Smooth muscle cell (in vitro differentiated cells): Measurements from ENCODE around the gene GALNT10. TPM values are rescaled to one million over a fixed set of nuclear protein-coding genes. Genes with fewer than 3 reads are reported as not detected.
A peak's percentile ranks its signal among the peaks of the same experiment; 100 is the strongest.

ENCODE experiments used
- DNase-seq: peaks from one replicate; lab custom pipeline; 2025; ENCODE audit not compliant: unreplicated experiment; lab: John Stamatoyannopoulos, UW
- H2AFZ ChIP-seq: fragments of 200-600 bp; sonication (generic); 2 replicates; pipeline ENCODE4 v1.6.0; 2016; ENCODE audit warnings: antibody characterized with exemption, low read depth, mild to moderate bottlenecking
- H3F3A ChIP-seq: fragments of 200-600 bp; sonication (generic); 2 replicates; pipeline ENCODE4 v1.6.0; 2017; ENCODE audit warnings: antibody characterized with exemption, low read depth
- H3K27ac ChIP-seq: fragments of 200-600 bp; sonication (generic); 2 replicates; pipeline ENCODE4 v1.5.1; 2016; ENCODE audit warnings: low read depth, mild to moderate bottlenecking
- H3K27me3 ChIP-seq: fragments of 200-600 bp; sonication (generic); 2 replicates; pipeline ENCODE4 v1.6.1; 2016; ENCODE audit warnings: low read depth, mild to moderate bottlenecking
- H3K36me3 ChIP-seq: fragments of 200-600 bp; sonication (generic); 2 replicates; pipeline ENCODE4 v1.5.1; 2016; ENCODE audit warnings: low read depth
- H3K4me1 ChIP-seq: fragments of 200-600 bp; sonication (generic); 2 replicates; pipeline ENCODE4 v1.5.1; 2016; ENCODE audit warnings: low read depth
- H3K4me2 ChIP-seq: fragments of 200-600 bp; sonication (generic); 2 replicates; pipeline ENCODE4 v1.6.0; 2016; ENCODE audit warnings: mild to moderate bottlenecking
- H3K4me3 ChIP-seq: fragments of 200-600 bp; sonication (generic); 2 replicates; pipeline ENCODE4 v1.5.1; 2016; ENCODE audit warnings: mild to moderate bottlenecking
- H3K79me2 ChIP-seq: fragments of 200-600 bp; sonication (generic); 2 replicates; pipeline ENCODE4 v1.6.0; 2016; ENCODE audit warnings: low read depth, mild to moderate bottlenecking
- H3K9ac ChIP-seq: fragments of 200-600 bp; sonication (generic); 2 replicates; pipeline ENCODE4 v1.6.0; 2016; ENCODE audit warnings: low read depth
- H3K9me3 ChIP-seq: fragments of 200-600 bp; sonication (generic); replicated peaks from 2 replicates; pipeline ENCODE4 v1.5.1; 2016; ENCODE audit warnings: low read depth
- H4K20me1 ChIP-seq: fragments of 200-600 bp; sonication (generic); 2 replicates; pipeline ENCODE4 v1.6.0; 2016; ENCODE audit warnings: low read depth
- WGBS: methylation state at CpG from one replicate; pipeline ENCODE4 v1.1.7; 2016; ENCODE audit warnings: low lambda C conversion rate; 5-methylcytosine and 5-hydroxymethylcytosine counted together
- polyA plus RNA-seq: library from polyadenylated mRNA; unstranded; fragments of >200 nt; fragmentation: Nextera tagmentation; extraction: Ambion mirVana; gene quantifications from 2 replicates; pipeline ENCODE4 v1.2.1, GENCODE V29; 2016
- total RNA-seq: library from RNA; depleted of rRNA; stranded (reverse); fragments of >200 nt; gene quantifications from 2 replicates; pipeline ENCODE4 v1.2.3, GENCODE V29; 2014
- TF ChIP-seq, protein P1 (sequence below): fragments of 200-600 bp; sonication (generic); IDR thresholded peaks from 2 replicates; pipeline ENCODE4 v1.5.1; 2017; ENCODE audit warnings: borderline replicate concordance, mild to moderate bottlenecking, antibody characterized with exemption; ENCODE audit not compliant: insufficient read depth, poor library complexity, severe bottlenecking

GALNT10 gene
- total and polyA plus RNA-seq, 2 experiments from 2014 or later = 23.6 to 24.6 TPM

DNA sequence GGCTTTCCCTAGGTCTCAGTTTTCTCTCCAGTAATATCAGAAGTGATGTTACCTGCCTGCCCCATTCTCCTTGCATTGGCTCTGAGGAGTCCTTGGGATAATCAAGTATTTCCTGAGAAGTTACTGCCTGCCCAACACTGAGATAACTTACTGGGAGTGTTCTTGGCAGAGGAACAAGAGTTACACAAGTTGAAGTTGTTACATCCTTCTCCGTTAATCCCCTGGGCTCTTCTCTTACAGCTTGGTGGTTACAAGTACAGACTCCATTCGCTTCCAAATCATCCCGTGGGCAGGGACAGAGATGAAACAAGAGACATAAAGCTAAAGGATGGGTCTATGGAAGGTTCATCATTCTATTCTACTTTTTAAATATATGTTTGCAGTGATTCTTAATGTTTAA, 181.2 kb downstream of the GALNT10 start:
- peak overlapping the region; percentile 61 for H3K4me2 ChIP-seq
- H3K4me3 ChIP-seq = no peak overlapping the region
- TF ChIP-seq, protein P1, sequence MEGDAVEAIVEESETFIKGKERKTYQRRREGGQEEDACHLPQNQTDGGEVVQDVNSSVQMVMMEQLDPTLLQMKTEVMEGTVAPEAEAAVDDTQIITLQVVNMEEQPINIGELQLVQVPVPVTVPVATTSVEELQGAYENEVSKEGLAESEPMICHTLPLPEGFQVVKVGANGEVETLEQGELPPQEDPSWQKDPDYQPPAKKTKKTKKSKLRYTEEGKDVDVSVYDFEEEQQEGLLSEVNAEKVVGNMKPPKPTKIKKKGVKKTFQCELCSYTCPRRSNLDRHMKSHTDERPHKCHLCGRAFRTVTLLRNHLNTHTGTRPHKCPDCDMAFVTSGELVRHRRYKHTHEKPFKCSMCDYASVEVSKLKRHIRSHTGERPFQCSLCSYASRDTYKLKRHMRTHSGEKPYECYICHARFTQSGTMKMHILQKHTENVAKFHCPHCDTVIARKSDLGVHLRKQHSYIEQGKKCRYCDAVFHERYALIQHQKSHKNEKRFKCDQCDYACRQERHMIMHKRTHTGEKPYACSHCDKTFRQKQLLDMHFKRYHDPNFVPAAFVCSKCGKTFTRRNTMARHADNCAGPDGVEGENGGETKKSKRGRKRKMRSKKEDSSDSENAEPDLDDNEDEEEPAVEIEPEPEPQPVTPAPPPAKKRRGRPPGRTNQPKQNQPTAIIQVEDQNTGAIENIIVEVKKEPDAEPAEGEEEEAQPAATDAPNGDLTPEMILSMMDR = no peak
- WGBS = 7% methylated on average over 3 of the region's 3 CpGs
- no peaks in the 10 kb centered on the region for H4K20me1 ChIP-seq
- H3K79me2 ChIP-seq = no peaks in the 10 kb centered on the region
- peaks cover 3% of the 10 kb centered on the region for H3F3A ChIP-seq
- no peaks in the 10 kb centered on the region for H3K27me3 ChIP-seq
- DNase-seq = no peak
- H3K27ac ChIP-seq = no peak overlapping the region
- H3K4me1 ChIP-seq = peaks cover 17% of the 10 kb centered on the region
- no peaks in the 10 kb centered on the region for H3K9me3 ChIP-seq
- no peaks in the 10 kb centered on the region for H3K36me3 ChIP-seq
- no peak overlapping the region for H2AFZ ChIP-seq
- H3K9ac ChIP-seq = no peak overlapping the region

- Histone ChIP-seq H3K4me2 (no peak overlapping the region), H3K9ac (no peak overlapping the region), H3F3A (peaks cover 3% of the 10 kb centered on the region), H3K4me3 (no peak overlapping the region), H3K9me3 (no peaks in the 10 kb centered on the region), H3K36me3 (no peaks in the 10 kb centered on the region), H3K27me3 (no peaks in the 10 kb centered on the region), H2AFZ (no peak overlapping the region), H3K4me1 (peaks cover 17% of the 10 kb centered on the region), H4K20me1 (no peaks in the 10 kb centered on the region), H3K79me2 (no peaks in the 10 kb centered on the region), H3K27ac (no peak overlapping the region)
- over 99% methylated on average over 5 of the region's 5 CpGs for WGBS
- TF ChIP-seq, protein P1 = no peak
- DNase-seq = no peak
Observed at GRCh38 chr5:154372661-154373060, 182.1 kb downstream of the GALNT10 start.

DNA sequence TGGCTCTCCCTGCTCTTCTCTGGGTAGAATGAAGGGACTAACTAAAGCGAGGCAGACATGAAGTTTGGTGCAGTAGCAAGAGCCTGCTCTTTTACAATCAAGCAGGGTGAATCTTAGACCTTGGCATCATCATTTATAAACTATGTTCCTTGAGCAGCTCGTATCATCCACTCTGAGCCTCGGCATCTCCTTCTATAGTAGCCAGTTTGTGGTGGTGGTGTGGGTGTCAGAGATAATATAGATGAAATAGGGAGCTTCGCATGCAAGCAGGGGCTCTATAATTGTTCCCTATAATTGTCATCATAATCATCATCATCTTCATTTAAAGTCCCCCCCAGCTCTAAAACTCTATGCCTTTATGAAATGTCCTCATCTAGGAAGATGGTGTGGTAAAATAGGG, 182.8 kb downstream of the GALNT10 start:
- Histone ChIP-seq H3F3A (peaks cover 3% of the 10 kb centered on the region), H3K27ac (no peak overlapping the region)
- no peak for DNase-seq

DNA sequence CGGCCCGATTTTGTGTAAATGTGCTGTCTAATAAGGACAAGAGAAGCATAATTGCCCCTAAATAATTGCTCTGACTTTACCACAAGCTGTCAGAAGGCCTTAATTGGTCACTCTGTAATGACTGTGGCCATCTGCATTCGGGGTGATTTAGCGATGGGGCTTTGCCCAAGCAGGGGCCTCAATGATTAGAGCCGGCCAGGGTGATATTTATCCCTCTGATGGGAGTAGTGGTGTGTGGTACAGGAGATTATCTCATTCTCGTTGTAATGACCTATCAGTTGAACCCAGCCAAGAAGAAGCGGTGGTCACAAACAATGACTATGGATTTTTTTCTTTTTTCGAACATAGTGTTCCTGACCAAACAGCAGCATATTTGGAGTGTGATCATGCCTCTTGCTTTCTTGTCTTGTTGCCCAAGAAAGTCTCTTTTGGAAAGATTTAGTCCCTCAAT, 183.2 kb downstream of the GALNT10 start:
- H3K4me3 ChIP-seq = no peak overlapping the region
- 83% methylated on average over 8 of the region's 8 CpGs for WGBS

More for the DNA sequence above, 182.8 kb downstream of the GALNT10 start:
- Histone ChIP-seq H3K9me3 (no peaks in the 10 kb centered on the region), H3K79me2 (no peaks in the 10 kb centered on the region), H3K36me3 (no peaks in the 10 kb centered on the region), H3K9ac (no peak overlapping the region), H3K4me3 (no peak overlapping the region), H3K4me2 (no peak overlapping the region), H4K20me1 (no peaks in the 10 kb centered on the region), H3K4me1 (peaks cover 11% of the 10 kb centered on the region), H2AFZ (no peak overlapping the region), H3K27me3 (no peaks in the 10 kb centered on the region)
- TF ChIP-seq, protein P1 = no peak
- 77% methylated on average over 4 of the region's 4 CpGs for WGBS

More for the DNA sequence above, 183.2 kb downstream of the GALNT10 start:
- Histone ChIP-seq H4K20me1 (no peaks in the 10 kb centered on the region), H3K9ac (no peak overlapping the region), H3K27ac (no peak overlapping the region), H3K27me3 (no peaks in the 10 kb centered on the region), H3K79me2 (no peaks in the 10 kb centered on the region), H2AFZ (no peak overlapping the region), H3K4me2 (no peak overlapping the region), H3K9me3 (no peaks in the 10 kb centered on the region), H3K36me3 (no peaks in the 10 kb centered on the region), H3K4me1 (peaks cover 6% of the 10 kb centered on the region), H3F3A (peaks cover under 1% of the 10 kb centered on the region)
- TF ChIP-seq, protein P1 = no peak
- DNase-seq = no peak
